Measurements from ENCODE around the gene CRTC1.

Gene CRTC1

GRCh38 chr19:18770663-18771327 is 87.3 kb downstream of the CRTC1 start:
- DNase-seq (ENCODE audit: low read depth in 2 of 2), result no peak

GRCh38 chr19:18771328-18772242 is 88.1 kb downstream of the CRTC1 start:
- no peak for DNase-seq (ENCODE audit: low read depth in 2 of 2)

GRCh38 chr19:18772620-18773587 is 89.4 kb downstream of the CRTC1 start:
- DNase-seq (ENCODE audit: low read depth in 2 of 2), result no peak

GRCh38 chr19:18773682-18774081 is 90.2 kb downstream of the CRTC1 start:
- DNase-seq (ENCODE audit: low read depth in 2 of 2), result no peak

- DNase-seq (ENCODE audit: low read depth in 2 of 2), result no peak
Measured at GRCh38 chr19:18774107-18774506, 90.6 kb downstream of the CRTC1 start.

GRCh38 chr19:18774782-18775444 is 91.4 kb downstream of the CRTC1 start:
- no peak for DNase-seq (ENCODE audit: low read depth in 2 of 2)

- no peak for DNase-seq (ENCODE audit: low read depth in 2 of 2)
Measured at GRCh38 chr19:18775586-18776287, 92.3 kb downstream of the CRTC1 start.

GRCh38 chr19:18776288-18776594 is 92.8 kb downstream of the CRTC1 start:
- DNase-seq (ENCODE audit: low read depth in 2 of 2), result no peak

GRCh38 chr19:18776736-18777135 is 93.3 kb downstream of the CRTC1 start:
- no peak for DNase-seq (ENCODE audit: low read depth in 2 of 2)

GRCh38 chr19:18777301-18778075 is 94.0 kb downstream of the CRTC1 start:
- DNase-seq (ENCODE audit: low read depth in 2 of 2), result no peak

- no peak for DNase-seq (ENCODE audit: low read depth in 2 of 2)
Measured at GRCh38 chr19:18778076-18778389, 94.6 kb downstream of the CRTC1 start.

- DNase-seq (ENCODE audit: low read depth in 2 of 2), result no peak
Measured at GRCh38 chr19:18778826-18779495, 95.5 kb downstream of the CRTC1 start.

GRCh38 chr19:18780081-18780480 is 96.6 kb downstream of the CRTC1 start:
- no peak for DNase-seq (ENCODE audit: low read depth in 2 of 2)

GRCh38 chr19:18780631-18781030 is 97.2 kb downstream of the CRTC1 start:
- no peak for DNase-seq (ENCODE audit: low read depth in 2 of 2)

- DNase-seq (ENCODE audit: low read depth in 2 of 2), result no peak
Measured at GRCh38 chr19:18781047-18781600, 97.6 kb downstream of the CRTC1 start.

GRCh38 chr19:18781885-18782527 is 98.5 kb downstream of the CRTC1 start:
- DNase-seq (ENCODE audit: low read depth in 2 of 2), result no peak

GRCh38 chr19:18782559-18783225 is 99.2 kb downstream of the CRTC1 start:
- no peak for DNase-seq (ENCODE audit: low read depth in 2 of 2)
